Measurements from ENCODE around the gene GATB. TPM values are rescaled to one million over a fixed set of nuclear protein-coding genes. Genes with fewer than 3 reads are reported as not detected.

Gene GATB, protein sequence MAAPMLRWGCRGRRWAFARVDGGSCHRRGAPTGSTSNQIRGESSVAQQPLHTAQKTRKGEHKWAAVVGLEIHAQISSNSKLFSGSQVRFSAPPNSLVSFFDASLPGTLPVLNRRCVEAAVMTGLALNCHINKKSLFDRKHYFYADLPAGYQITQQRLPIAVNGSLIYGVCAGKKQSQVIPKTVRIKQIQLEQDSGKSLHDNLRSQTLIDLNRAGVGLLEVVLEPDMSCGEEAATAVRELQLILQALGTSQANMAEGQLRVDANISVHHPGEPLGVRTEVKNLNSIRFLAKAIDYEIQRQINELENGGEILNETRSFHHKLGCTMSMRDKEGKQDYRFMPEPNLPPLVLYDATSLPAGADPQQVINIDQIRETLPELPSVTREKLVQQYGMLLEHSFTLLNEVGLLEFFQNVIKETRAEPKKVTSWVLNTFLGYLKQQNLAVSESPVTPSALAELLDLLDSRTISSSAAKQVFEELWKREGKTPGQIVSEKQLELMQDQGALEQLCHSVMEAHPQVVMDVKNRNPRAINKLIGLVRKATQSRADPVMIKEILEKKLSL
- total RNA-seq: 7.9 TPM
- 10 to 100 TPM; 10.7 to 13.3 (median 11.9) TPM for polyA plus RNA-seq

DNA sequence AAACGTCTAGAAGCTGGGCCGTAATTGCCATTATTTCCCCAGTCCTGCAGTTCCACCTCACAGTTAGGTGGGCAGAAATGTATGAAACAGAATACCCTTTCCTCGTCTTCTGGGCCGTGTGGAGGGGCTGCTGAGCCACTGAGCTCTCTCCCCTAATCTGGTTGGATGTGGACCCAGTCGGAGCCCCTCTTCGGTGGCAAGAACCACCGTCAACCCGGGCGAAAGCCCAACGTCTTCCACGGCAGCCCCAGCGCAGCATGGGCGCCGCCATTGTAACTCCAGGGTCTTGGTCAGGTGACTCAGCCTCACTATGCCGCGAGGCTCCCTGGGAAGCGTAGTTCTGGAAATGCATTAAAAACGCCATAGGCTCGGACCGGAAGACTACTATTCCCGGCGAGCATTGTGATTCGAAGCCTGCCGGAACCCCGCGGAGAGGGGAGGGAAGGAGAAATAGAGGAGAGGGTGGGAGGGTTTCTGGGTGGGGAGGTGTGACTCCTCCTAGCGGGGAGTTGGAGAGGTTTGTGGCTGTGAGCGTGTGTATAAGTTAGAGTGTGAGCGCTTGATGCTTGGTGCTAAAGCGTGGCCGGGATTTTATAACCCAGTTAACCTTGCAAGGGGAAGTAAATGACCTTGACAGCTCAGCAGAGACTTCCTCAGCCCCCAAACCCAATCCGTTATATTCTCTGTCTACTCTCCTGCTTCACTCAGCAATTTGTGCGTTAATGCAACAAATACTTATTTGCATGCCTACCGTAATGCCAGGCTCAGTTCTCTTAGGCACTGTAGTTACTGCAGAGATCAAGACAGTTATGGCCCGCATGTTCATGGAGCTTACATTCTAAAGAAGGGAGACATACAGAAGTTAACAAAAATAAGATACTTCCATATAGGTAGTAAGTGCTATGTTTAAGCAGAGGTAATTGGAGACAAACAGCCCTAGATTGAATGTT, at the start of gene GATB:
TSS of gene GATB (minus strand) at position 296 of the 950 bp plus-strand sequence. CDS start at position 271, 25 bp downstream.
- H3K9me3 Mint-ChIP-seq: no peaks in the 10 kb centered on the region
- peaks cover 5% of the 10 kb centered on the region for H3K27me3 ChIP-seq (ENCODE audit: control insufficient read depth, insufficient read depth, low read length)
- no peaks in the 10 kb centered on the region for H3K9me3 ChIP-seq (ENCODE audit: control insufficient read depth in 2 of 2, low read length in 2 of 2)
- DNase-seq (peak; percentile 90 to 98 (median 93)), ATAC-seq (ENCODE audit: low read depth in 2 of 2) (peak; percentile 99)
- H3K27ac Mint-ChIP-seq: peak within 1 kb of the TSS; percentile 91 to 99 (median 98)
- H3K27me3 Mint-ChIP-seq: peaks cover 9% of the 10 kb centered on the region
- peak within 1 kb of the TSS; percentile 63 for H3K27ac ChIP-seq (ENCODE audit: insufficient read depth, low read length, poor library complexity, severe bottlenecking)
- H3K4me3 ChIP-seq (ENCODE audit: low read depth, low read length): peak within 1 kb of the TSS; percentile 94
- peaks cover under 1% of the 10 kb centered on the region for H3K36me3 ChIP-seq (ENCODE audit: control insufficient read depth, insufficient read depth, low read length)
- H3K4me1 Mint-ChIP-seq: peaks cover 4 to 18% (median 14%) of the 10 kb centered on the region in 4 donors
- peaks cover 17% of the 10 kb centered on the region for H3K36me3 Mint-ChIP-seq
- H3K4me1 ChIP-seq (ENCODE audit: control insufficient read depth, insufficient read depth, low read length, poor library complexity, severe bottlenecking): peaks cover 6% of the 10 kb centered on the region
- H3K4me3 Mint-ChIP-seq: peak within 1 kb of the TSS; percentile 87 to 99 (median 95)

- Histone ChIP-seq H3K36me3 (ENCODE audit: control insufficient read depth, insufficient read depth, low read length) (no peaks in the 10 kb centered on the region), H3K27ac (ENCODE audit: insufficient read depth, low read length, poor library complexity, severe bottlenecking) (no peak overlapping the region), H3K27me3 (ENCODE audit: control insufficient read depth, insufficient read depth, low read length) (no peaks in the 10 kb centered on the region), H3K9me3 (ENCODE audit: control insufficient read depth in 2 of 2, low read length in 2 of 2) (no peaks in the 10 kb centered on the region), H3K4me1 (ENCODE audit: control insufficient read depth, insufficient read depth, low read length, poor library complexity, severe bottlenecking) (no peaks in the 10 kb centered on the region), H3K4me3 (ENCODE audit: low read depth, low read length) (no peak overlapping the region)
- DNase-seq: no peak
- ATAC-seq (ENCODE audit: low read depth in 2 of 2): no peak
- no peaks in the 10 kb centered on the region for H3K9me3 Mint-ChIP-seq
- no peaks in the 10 kb centered on the region for H3K36me3 Mint-ChIP-seq
- no peak overlapping the region for H3K4me3 Mint-ChIP-seq
- H3K27ac Mint-ChIP-seq: peak overlapping the region in 2 of 3 donors; percentile 22 to 31
- H3K27me3 Mint-ChIP-seq: peaks cover 4% of the 10 kb centered on the region
- H3K4me1 Mint-ChIP-seq: peaks cover 0 to 11% (median under 1%) of the 10 kb centered on the region in 4 donors
Observed at GRCh38 chr4:151810476-151810875, 49.7 kb upstream of the GATB start.

DNA sequence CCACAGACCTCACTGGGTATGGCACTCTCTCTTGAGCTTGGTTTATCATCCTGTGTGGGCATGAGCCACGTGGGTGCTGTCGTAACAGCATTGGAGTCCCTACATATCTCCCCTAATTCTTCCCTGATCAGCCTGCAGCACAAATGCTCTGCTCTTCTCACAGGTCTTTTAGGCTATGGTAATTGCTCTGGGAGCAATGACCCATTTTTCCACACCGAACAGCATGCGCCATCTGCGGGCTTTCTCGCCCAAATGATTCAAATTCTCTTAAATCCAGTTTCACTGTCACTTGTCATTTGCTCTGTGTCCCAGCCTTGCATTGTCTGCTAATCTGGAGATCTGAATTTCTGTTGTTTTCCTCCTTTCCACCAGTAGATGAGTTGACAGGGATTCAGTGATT, 48.9 kb upstream of the GATB start:
- no peak for DNase-seq

DNA sequence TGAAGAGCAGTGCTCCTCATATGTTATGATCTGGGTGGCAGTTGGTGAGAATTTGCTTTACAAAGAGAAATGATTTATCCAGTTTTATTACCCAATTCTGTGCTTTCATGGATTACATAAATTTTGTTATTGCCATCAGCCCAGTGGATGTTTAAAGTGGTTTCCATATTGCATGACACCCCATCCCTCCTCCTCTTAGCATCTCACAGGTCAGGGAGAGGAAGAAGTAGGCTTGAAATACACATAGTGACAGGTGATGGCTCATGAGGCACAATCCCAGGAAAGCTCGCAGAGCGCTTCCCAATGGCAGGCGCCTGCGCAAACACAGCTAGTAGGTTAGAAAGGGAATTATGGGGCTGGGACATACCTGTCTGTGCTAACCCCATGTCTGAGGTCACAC, 47.7 kb upstream of the GATB start:
- Mint-ChIP-seq H3K4me1 (peaks cover 0 to 11% (median under 1%) of the 10 kb centered on the region in 4 donors), H3K4me3 (no peak overlapping the region), H3K9me3 (peaks cover 0 to 3% (median 0%) of the 10 kb centered on the region in 7 donors), H3K27me3 (peaks cover 4% of the 10 kb centered on the region), H3K27ac (no peak overlapping the region), H3K36me3 (no peaks in the 10 kb centered on the region)
- no peaks in the 10 kb centered on the region for H3K4me1 ChIP-seq (ENCODE audit: control insufficient read depth, insufficient read depth, low read length, poor library complexity, severe bottlenecking)
- H3K27me3 ChIP-seq (ENCODE audit: control insufficient read depth, insufficient read depth, low read length): no peaks in the 10 kb centered on the region
- DNase-seq: no peak
- no peak overlapping the region for H3K4me3 ChIP-seq (ENCODE audit: low read depth, low read length)
- no peaks in the 10 kb centered on the region for H3K9me3 ChIP-seq (ENCODE audit: control insufficient read depth in 2 of 2, low read length in 2 of 2)
- no peak for ATAC-seq (ENCODE audit: low read depth in 2 of 2)
- no peak overlapping the region for H3K27ac ChIP-seq (ENCODE audit: insufficient read depth, low read length, poor library complexity, severe bottlenecking)
- H3K36me3 ChIP-seq (ENCODE audit: control insufficient read depth, insufficient read depth, low read length): no peaks in the 10 kb centered on the region

More for the DNA sequence above, 48.9 kb upstream of the GATB start:
- no peak for ATAC-seq (ENCODE audit: low read depth in 2 of 2)
- Mint-ChIP-seq H3K36me3 (no peaks in the 10 kb centered on the region), H3K9me3 (no peaks in the 10 kb centered on the region), H3K27ac (peak overlapping the region in 1 of 3 donors; percentile 57), H3K4me3 (no peak overlapping the region), H3K27me3 (peaks cover 4% of the 10 kb centered on the region), H3K4me1 (peaks cover 0 to 11% (median under 1%) of the 10 kb centered on the region in 4 donors)
- Histone ChIP-seq H3K36me3 (ENCODE audit: control insufficient read depth, insufficient read depth, low read length) (no peaks in the 10 kb centered on the region), H3K27me3 (ENCODE audit: control insufficient read depth, insufficient read depth, low read length) (no peaks in the 10 kb centered on the region), H3K4me3 (ENCODE audit: low read depth, low read length) (no peak overlapping the region), H3K9me3 (ENCODE audit: control insufficient read depth in 2 of 2, low read length in 2 of 2) (no peaks in the 10 kb centered on the region), H3K4me1 (ENCODE audit: control insufficient read depth, insufficient read depth, low read length, poor library complexity, severe bottlenecking) (no peaks in the 10 kb centered on the region), H3K27ac (ENCODE audit: insufficient read depth, low read length, poor library complexity, severe bottlenecking) (no peak overlapping the region)

DNA sequence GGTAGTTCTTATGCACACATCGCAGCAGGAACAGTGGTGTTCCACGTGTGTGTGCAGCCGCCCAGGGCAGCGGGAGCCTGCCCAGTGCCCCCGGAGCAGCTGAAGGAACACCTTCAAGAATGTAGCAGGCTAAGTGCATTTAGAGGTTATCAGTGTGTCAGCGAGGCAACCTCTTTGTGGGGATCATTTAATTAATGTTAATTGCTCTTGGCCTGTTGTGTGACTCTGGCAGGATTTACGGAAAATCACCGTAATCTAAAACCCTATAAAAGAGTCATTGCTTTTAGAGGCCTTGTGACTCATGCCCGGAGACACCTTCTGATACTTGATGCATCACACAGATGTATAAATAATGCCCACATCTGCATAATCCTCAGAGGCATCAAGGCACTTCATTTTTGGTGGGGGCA, 47.3 kb upstream of the GATB start:
- peaks cover 0 to 11% (median under 1%) of the 10 kb centered on the region in 4 donors for H3K4me1 Mint-ChIP-seq
- DNase-seq: no peak
- H3K9me3 ChIP-seq (ENCODE audit: control insufficient read depth in 2 of 2, low read length in 2 of 2): no peaks in the 10 kb centered on the region
- H3K4me1 ChIP-seq (ENCODE audit: control insufficient read depth, insufficient read depth, low read length, poor library complexity, severe bottlenecking): no peaks in the 10 kb centered on the region
- no peak overlapping the region for H3K27ac Mint-ChIP-seq
- no peak overlapping the region for H3K4me3 Mint-ChIP-seq
- no peaks in the 10 kb centered on the region for H3K27me3 ChIP-seq (ENCODE audit: control insufficient read depth, insufficient read depth, low read length)
- H3K27ac ChIP-seq (ENCODE audit: insufficient read depth, low read length, poor library complexity, severe bottlenecking): no peak overlapping the region
- no peak overlapping the region for H3K4me3 ChIP-seq (ENCODE audit: low read depth, low read length)
- ATAC-seq (ENCODE audit: low read depth in 2 of 2): no peak
- peaks cover 0 to 3% (median 0%) of the 10 kb centered on the region in 7 donors for H3K9me3 Mint-ChIP-seq
- peaks cover 4% of the 10 kb centered on the region for H3K27me3 Mint-ChIP-seq
- no peaks in the 10 kb centered on the region for H3K36me3 Mint-ChIP-seq
- no peaks in the 10 kb centered on the region for H3K36me3 ChIP-seq (ENCODE audit: control insufficient read depth, insufficient read depth, low read length)

DNA sequence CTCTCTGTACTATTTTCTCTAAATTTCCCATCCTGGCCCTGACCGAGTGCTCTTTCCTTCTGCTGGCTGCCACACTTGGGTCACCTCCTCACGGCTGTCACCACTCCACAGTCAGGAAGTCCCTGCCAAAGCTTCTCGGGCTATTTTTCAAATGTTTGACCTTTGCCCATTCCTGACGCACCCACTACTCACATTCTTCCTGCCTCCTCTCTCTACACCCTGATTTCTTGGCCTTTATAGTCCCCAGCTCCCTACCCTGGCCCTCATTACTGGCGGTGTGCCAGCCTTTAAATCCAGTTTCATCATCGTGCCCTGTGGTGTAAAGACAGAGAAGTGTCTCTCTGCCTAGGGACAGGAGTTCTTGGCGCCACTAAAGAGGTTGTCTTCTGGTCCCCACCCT, 46.4 kb upstream of the GATB start:
- H3K9me3 Mint-ChIP-seq: peaks cover 0 to 3% (median 0%) of the 10 kb centered on the region in 7 donors
- peaks cover 0 to 11% (median under 1%) of the 10 kb centered on the region in 4 donors for H3K4me1 Mint-ChIP-seq
- no peak overlapping the region for H3K27ac Mint-ChIP-seq
- Histone ChIP-seq H3K36me3 (ENCODE audit: control insufficient read depth, insufficient read depth, low read length) (no peaks in the 10 kb centered on the region), H3K4me1 (ENCODE audit: control insufficient read depth, insufficient read depth, low read length, poor library complexity, severe bottlenecking) (no peaks in the 10 kb centered on the region), H3K27me3 (ENCODE audit: control insufficient read depth, insufficient read depth, low read length) (no peaks in the 10 kb centered on the region), H3K4me3 (ENCODE audit: low read depth, low read length) (no peak overlapping the region), H3K27ac (ENCODE audit: insufficient read depth, low read length, poor library complexity, severe bottlenecking) (no peak overlapping the region), H3K9me3 (ENCODE audit: control insufficient read depth in 2 of 2, low read length in 2 of 2) (no peaks in the 10 kb centered on the region)
- no peak overlapping the region for H3K4me3 Mint-ChIP-seq
- ATAC-seq (ENCODE audit: low read depth in 2 of 2) (no peak), DNase-seq (no peak)
- H3K27me3 Mint-ChIP-seq: peaks cover 4% of the 10 kb centered on the region
- no peaks in the 10 kb centered on the region for H3K36me3 Mint-ChIP-seq

DNA sequence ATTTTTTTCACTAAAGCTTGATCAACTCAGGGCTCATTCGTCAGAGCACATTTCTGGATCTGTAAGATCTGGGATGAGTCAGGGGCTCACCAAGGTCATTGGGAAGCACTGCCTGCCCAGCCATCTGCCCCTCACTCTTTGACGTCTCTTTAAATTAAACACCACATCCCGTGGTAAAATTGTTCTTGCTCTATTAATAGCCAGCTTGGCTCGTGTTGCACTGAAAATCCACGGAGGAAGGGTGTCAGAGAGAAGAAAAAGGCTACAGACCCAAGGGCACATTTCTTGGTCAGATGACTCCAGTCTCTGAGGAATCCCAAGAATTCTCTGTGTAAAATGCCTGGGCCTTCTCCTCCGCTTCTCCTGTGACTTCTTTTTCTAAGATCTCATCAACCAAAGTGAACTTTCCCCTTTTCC, 45.7 kb upstream of the GATB start:
- H3K4me3 Mint-ChIP-seq: no peak overlapping the region
- H3K4me1 Mint-ChIP-seq: peaks cover 0 to 7% (median 2%) of the 10 kb centered on the region in 4 donors
- Histone ChIP-seq H3K27ac (ENCODE audit: insufficient read depth, low read length, poor library complexity, severe bottlenecking) (no peak overlapping the region), H3K9me3 (ENCODE audit: control insufficient read depth in 2 of 2, low read length in 2 of 2) (no peaks in the 10 kb centered on the region), H3K4me3 (ENCODE audit: low read depth, low read length) (no peak overlapping the region), H3K27me3 (ENCODE audit: control insufficient read depth, insufficient read depth, low read length) (no peaks in the 10 kb centered on the region), H3K4me1 (ENCODE audit: control insufficient read depth, insufficient read depth, low read length, poor library complexity, severe bottlenecking) (no peaks in the 10 kb centered on the region), H3K36me3 (ENCODE audit: control insufficient read depth, insufficient read depth, low read length) (no peaks in the 10 kb centered on the region)
- no peak for ATAC-seq (ENCODE audit: low read depth in 2 of 2)
- peaks cover 0 to 3% (median 0%) of the 10 kb centered on the region in 7 donors for H3K9me3 Mint-ChIP-seq
- peaks cover 4% of the 10 kb centered on the region for H3K27me3 Mint-ChIP-seq
- H3K27ac Mint-ChIP-seq: no peak overlapping the region
- no peak for DNase-seq
- no peaks in the 10 kb centered on the region for H3K36me3 Mint-ChIP-seq

Measured in CD4-positive, CD25-positive, alpha-beta regulatory T cell (primary cell).